SK-N-SH (cell line): ENCODE data around the gene HBA1. TPM values are rescaled to one million over a fixed set of nuclear protein-coding genes. Genes with fewer than 3 reads are reported as not detected.

Source experiments
- CTCF ChIA-PET: fragments of 300-600, 350-600 bp; formaldehyde crosslinking; extraction: SDS; loops from one replicate; lab custom pipeline; 2021; lab: Yijun Ruan, JAX
- POLR2A ChIA-PET: fragments of 350-600 bp; sonication (Branson Sonifier 250); formaldehyde crosslinking; extraction: SDS; loops from one replicate; lab custom pipeline; 2020; ENCODE audit warnings: antibody characterized with exemption, inconsistent platforms; lab: Yijun Ruan, JAX
- DNase-seq: peaks from one replicate; pipeline ENCODE4 v3.0.0; 2012
- H2AFZ ChIP-seq: fragments of 200-600 bp; sonication (generic); 2 replicates; pipeline ENCODE4 v1.8.1; 2016; ENCODE audit warnings: antibody characterized with exemption, mild to moderate bottlenecking, low read depth
- H3F3A ChIP-seq: fragments of 200-600 bp; sonication (generic); replicated peaks from 2 replicates; pipeline ENCODE3; 2016; ENCODE audit warnings: antibody characterized with exemption, mild to moderate bottlenecking; ENCODE audit not compliant: insufficient read depth
- H3K27ac ChIP-seq, 2 experiments: fragments of 200-500 bp in 1 of 2; fragments of 200-600 bp in 1 of 2; sonication (Bioruptor generic) in 1 of 2; sonication (generic), shearing (Covaris generic) in 1 of 2; 2 replicates each; pipeline versions ENCODE4 v1.5.1 to v1.6.1; 2014 to 2016; ENCODE audit warnings: low read depth in 2 of 2, inconsistent platforms in 1 of 2, low read length in 1 of 2, mild to moderate bottlenecking in 1 of 2, mixed read lengths in 1 of 2
- H3K27me3 ChIP-seq: fragments of 200-600 bp; sonication (generic), shearing (Covaris generic); 2 replicates; pipeline ENCODE4 v1.6.1; 2016; ENCODE audit warnings: mixed run types; ENCODE audit not compliant: insufficient read depth
- H3K36me3 ChIP-seq, 2 experiments: fragments of 200-500 bp in 1 of 2; fragments of 200-600 bp in 1 of 2; sonication (Bioruptor generic) in 1 of 2; sonication (generic) in 1 of 2; replicated peaks in 1 of 2; 2 replicates each; pipeline versions ENCODE3 to v1.5.1; 2014 to 2016; ENCODE audit warnings: low read length in 1 of 2, mild to moderate bottlenecking in 1 of 2; ENCODE audit not compliant: insufficient read depth in 2 of 2, control insufficient read depth in 1 of 2
- H3K4me1 ChIP-seq, 2 experiments: fragments of 200-500 bp in 1 of 2; fragments of 200-600 bp in 1 of 2; sonication (Bioruptor generic) in 1 of 2; sonication (generic), shearing (Covaris generic) in 1 of 2; 2 replicates each; pipeline versions ENCODE4 v1.5.1 to v1.6.1; 2014 to 2016; ENCODE audit warnings: low read depth in 1 of 2, low read length in 1 of 2, mixed run types in 1 of 2; ENCODE audit not compliant: insufficient read depth in 2 of 2, control insufficient read depth in 1 of 2
- H3K4me2 ChIP-seq: fragments of 200-600 bp; sonication (generic), shearing (Covaris generic); 2 replicates; pipeline ENCODE4 v1.6.1; 2017; ENCODE audit warnings: mixed run types
- H3K4me3 ChIP-seq, 2 experiments: fragments of 200-500 bp in 1 of 2; fragments of 200-600 bp in 1 of 2; sonication (Bioruptor generic) in 1 of 2; sonication (generic), shearing (Covaris generic) in 1 of 2; 2 replicates each; pipeline versions ENCODE4 v1.5.1 to v1.8.1; 2014 to 2016; ENCODE audit warnings: low read depth in 2 of 2, inconsistent platforms in 1 of 2, low read length in 1 of 2, mild to moderate bottlenecking in 1 of 2, mixed read lengths in 1 of 2, moderate library complexity in 1 of 2
- H3K79me2 ChIP-seq: fragments of 200-600 bp; sonication (generic); 2 replicates; pipeline ENCODE4 v1.8.1; 2017; ENCODE audit warnings: mild to moderate bottlenecking; ENCODE audit not compliant: insufficient read depth
- H3K9ac ChIP-seq: fragments of 200-600 bp; sonication (generic); 2 replicates; pipeline ENCODE4 v1.6.1; 2017; ENCODE audit warnings: mixed run types
- H3K9me2 ChIP-seq: fragments of 200-600 bp; sonication (generic); 2 replicates; pipeline ENCODE4 v1.6.1; 2017; ENCODE audit warnings: mixed run types
- H3K9me3 ChIP-seq: fragments of 200-600 bp; sonication (generic); 2 replicates; pipeline ENCODE4 v1.6.1; 2017; ENCODE audit warnings: mixed run types, mild to moderate bottlenecking, moderate library complexity
- H4K20me1 ChIP-seq: fragments of 200-600 bp; sonication (generic); 2 replicates; pipeline ENCODE4 v1.6.1; 2017; ENCODE audit warnings: mild to moderate bottlenecking, mixed run types; ENCODE audit not compliant: insufficient read depth
- ELF1 ChIP-seq: IDR thresholded peaks from 2 replicates; pipeline ENCODE4 v1.4.0; 2012
- EP300 ChIP-seq, 2 experiments: IDR thresholded peaks; 2 replicates each; pipeline versions ENCODE4 v1.4.0 to v1.6.1; 2012; ENCODE audit warnings: borderline replicate concordance in 1 of 2, low read depth in 1 of 2, low read length in 1 of 2
- FOSL2 ChIP-seq: IDR thresholded peaks from 2 replicates; pipeline ENCODE4 v1.4.0; 2012; ENCODE audit warnings: low read depth, mild to moderate bottlenecking, moderate library complexity, borderline replicate concordance
- FOXJ3 ChIP-seq: sonication (generic); formaldehyde crosslinking; IDR thresholded peaks from 2 replicates; pipeline ENCODE4 v1.5.1; 2020; ENCODE audit warnings: mild to moderate bottlenecking, missing genetic modification reagents
- FOXM1 ChIP-seq: IDR thresholded peaks from 2 replicates; pipeline ENCODE4 v1.4.0; 2012; ENCODE audit warnings: low read depth, mild to moderate bottlenecking
- GATA2 ChIP-seq: sonication (generic); formaldehyde crosslinking; IDR thresholded peaks from 2 replicates; pipeline ENCODE4 v1.5.0; 2020; ENCODE audit warnings: mild to moderate bottlenecking, missing genetic modification reagents
- MAX ChIP-seq: IDR thresholded peaks from 2 replicates; pipeline ENCODE4 v1.4.0; 2012; ENCODE audit warnings: low read depth
- NFIC ChIP-seq: IDR thresholded peaks from 2 replicates; pipeline ENCODE4 v1.4.0; 2012; ENCODE audit warnings: borderline replicate concordance
- NRF1 ChIP-seq: IDR thresholded peaks from 2 replicates; pipeline ENCODE4 v1.6.1; 2012; ENCODE audit warnings: low read depth, mild to moderate bottlenecking, low read length
- PBX3 ChIP-seq: IDR thresholded peaks from 2 replicates; pipeline ENCODE4; 2012
- POLR2AphosphoS5 ChIP-seq: IDR thresholded peaks from 2 replicates; pipeline ENCODE4 v1.6.1; 2012; ENCODE audit warnings: low read depth, low read length
- RAD21 ChIP-seq: IDR thresholded peaks from 2 replicates; pipeline ENCODE4 v1.6.1; 2012; ENCODE audit warnings: mild to moderate bottlenecking, low read length
- RCOR1 ChIP-seq: fragments of 150-350 bp; IDR thresholded peaks from 2 replicates; pipeline ENCODE4 v1.6.1; 2017; ENCODE audit warnings: antibody characterized with exemption, low read length
- RXRA ChIP-seq: IDR thresholded peaks from 2 replicates; pipeline ENCODE4 v1.4.0; 2012; ENCODE audit warnings: low read depth, mild to moderate bottlenecking, borderline replicate concordance
- SIN3A ChIP-seq: IDR thresholded peaks from 2 replicates; pipeline ENCODE4 v1.6.1; 2012; ENCODE audit warnings: low read depth, mild to moderate bottlenecking, low read length, moderate library complexity, borderline replicate concordance
- TAF1 ChIP-seq: IDR thresholded peaks from 2 replicates; pipeline ENCODE4 v1.6.1; 2012; ENCODE audit warnings: low read depth, mild to moderate bottlenecking, low read length, moderate library complexity, borderline replicate concordance
- TCF12 ChIP-seq: IDR thresholded peaks from 2 replicates; pipeline ENCODE4 v1.4.0; 2012
- ZBTB33 ChIP-seq: IDR thresholded peaks from 2 replicates; pipeline ENCODE4 v1.4.0; 2012; ENCODE audit warnings: low read depth, borderline replicate concordance
- WGBS: methylation state at CpG from one replicate; pipeline ENCODE4 v1.1.6; 2017; ENCODE audit warnings: low lambda C conversion rate; 5-methylcytosine and 5-hydroxymethylcytosine counted together
- polyA plus RNA-seq, 3 experiments: library from polyadenylated mRNA; depleted of rRNA; stranded (reverse); fragments of >200 nt; gene quantifications; 2 replicates each; pipeline ENCODE4 v1.2.3, GENCODE V29; 2012

Gene HBA1
- polyA plus RNA-seq, 1 of the 3 experiments (the other 2 are of a cell fraction) = not detected

GRCh38 chr16:167122-167690, 9.3 kb upstream of the HBA1 start:
- Histone ChIP-seq H3K27me3 (peaks cover 28% of the 10 kb centered on the region), H3K79me2 (no peaks in the 10 kb centered on the region), H3K9me3 (no peaks in the 10 kb centered on the region), H3K36me3 (no peaks in the 10 kb centered on the region), H3K27ac (no peak overlapping the region), H3K9me2 (no peaks in the 10 kb centered on the region), H4K20me1 (peaks cover 4% of the 10 kb centered on the region; the same call in 1 of the 2 replicates)
- CTCF ChIA-PET = interaction anchor here (2.5 to 2.8 kb wide), 3 partner anchors 13 to 60 kb away, joined by 16 to 28 read pairs (median 18); partner anchors contain the start of gene HBQ1
- 54% methylated on average over 8 of the region's 11 CpGs for WGBS
- TF ChIP-seq FOXJ3 (CRISPR knock-in tag) (no peak), ZBTB33 (no peak), POLR2AphosphoS5 (no peak)
- TF ChIP-seq, all 33 proteins: peak for 0
- Histone ChIP-seq H3K4me2 (no peak overlapping the region), H3F3A (no peaks in the 10 kb centered on the region), H3K9ac (no peak overlapping the region), H2AFZ (no peak overlapping the region), H3K4me3 (no peak overlapping the region), H3K4me1 (peaks cover 0 to 13% of the 10 kb centered on the region in 2 experiments; a peak in 1 of 4 replicates)
- DNase-seq = no peak
- POLR2A ChIA-PET = no interaction called here

- Histone ChIP-seq H3K4me2 (no peak overlapping the region), H3K79me2 (no peaks in the 10 kb centered on the region), H3K4me3 (no peak overlapping the region), H3K27me3 (peaks cover 28% of the 10 kb centered on the region), H3K36me3 (no peaks in the 10 kb centered on the region), H2AFZ (no peak overlapping the region)
- peak; percentile 57 for DNase-seq
- TF ChIP-seq ELF1 = no peak
- no peak for TF ChIP-seq RCOR1
- no peak for TF ChIP-seq EP300 (IDR thresholded peaks at IDR 0.05; ENCODE audit: borderline replicate concordance in 1 of 2, low read depth in 1 of 2, low read length in 1 of 2)
- no peak for TF ChIP-seq FOXM1
- TF ChIP-seq NFIC = no peak
- no peak for TF ChIP-seq MAX
- TF ChIP-seq TCF12 = no peak
- TF ChIP-seq POLR2AphosphoS5 = no peak
- no peak for TF ChIP-seq ZBTB33
- TF ChIP-seq SIN3A = no peak
- no peak for TF ChIP-seq NRF1
- TF ChIP-seq TAF1 = no peak
- TF ChIP-seq FOSL2 = no peak
- no peak for TF ChIP-seq RAD21
- no peak for TF ChIP-seq GATA2
- TF ChIP-seq RXRA = no peak
- no peak for TF ChIP-seq PBX3
- TF ChIP-seq, all 33 proteins: peak for 0
- H3K9me3 ChIP-seq = no peaks in the 10 kb centered on the region
- peaks cover 0 to 13% of the 10 kb centered on the region in 2 experiments; a peak in 1 of 4 replicates for H3K4me1 ChIP-seq
- WGBS = 70% methylated on average over 6 of the region's 6 CpGs
- no peak overlapping the region for H3K9ac ChIP-seq
- no peaks in the 10 kb centered on the region for H3K9me2 ChIP-seq
- no peak overlapping the region for H3K27ac ChIP-seq
- ChIA-PET POLR2A (no interaction called here), CTCF (interaction anchor here (1.6 to 2.7 kb wide), 5 partner anchors 11 to 103 kb away, joined by 4 to 28 read pairs (median 7); partner anchors contain the start of gene HBQ1)
- H4K20me1 ChIP-seq = peaks cover 4% of the 10 kb centered on the region; the same call in 1 of the 2 replicates
- no peaks in the 10 kb centered on the region for H3F3A ChIP-seq
Measured at GRCh38 chr16:168424-168823, 8.1 kb upstream of the HBA1 start.
